Endothelial cell of umbilical vein (primary cell): ENCODE results near the gene CLIP1.
"Not testable (repeated sequence)": the region's sequence is repeated elsewhere in the genome, so short reads cannot be mapped to it uniquely, and the experiment has no call there.

Experiments used
- CTCF ChIP-seq, 2 donors: IDR thresholded peaks; 1 replicate in 1 of 2; 2 replicates in 1 of 2; pipeline ENCODE4 v1.5.1; 2011; ENCODE audit warnings: low read length in 2 of 2, mild to moderate bottlenecking in 2 of 2, moderate library complexity in 2 of 2, control low read depth in 1 of 2, inconsistent platforms in 1 of 2, low read depth in 1 of 2; ENCODE audit not compliant: insufficient read depth in 1 of 2; ENCODE audit errors: extremely low read depth in 1 of 2
- EZH2 ChIP-seq: IDR thresholded peaks from 2 replicates; pipeline ENCODE4 v1.6.1; 2012; ENCODE audit warnings: borderline replicate concordance, low read depth, mild to moderate bottlenecking, moderate library complexity, low read length, inconsistent platforms; ENCODE audit not compliant: severe bottlenecking
- FOS ChIP-seq: IDR thresholded peaks from 2 replicates; pipeline ENCODE4 v1.6.1; 2011; ENCODE audit warnings: mild to moderate bottlenecking, low read length, moderate library complexity, borderline replicate concordance; ENCODE audit not compliant: insufficient read depth
- GATA2 ChIP-seq: IDR thresholded peaks from 2 replicates; pipeline ENCODE4 v1.7.0; 2011; ENCODE audit warnings: low read depth, mild to moderate bottlenecking, moderate library complexity, mixed read lengths, low read length; ENCODE audit not compliant: insufficient read length, insufficient read depth
- JUN ChIP-seq: IDR thresholded peaks from 2 replicates; pipeline ENCODE4 v1.6.1; 2011; ENCODE audit warnings: borderline replicate concordance, low read depth; ENCODE audit not compliant: insufficient read length, insufficient read depth
- MAX ChIP-seq: IDR thresholded peaks from 2 replicates; pipeline ENCODE4 v1.6.1; 2011; ENCODE audit not compliant: insufficient read depth, insufficient read length
- MYC ChIP-seq: IDR thresholded peaks from one replicate; pipeline ENCODE4 v1.6.1; 2011; ENCODE audit warnings: mild to moderate bottlenecking, low read depth, low read length
- POLR2A ChIP-seq: IDR thresholded peaks from 2 replicates; pipeline ENCODE4 v1.6.1; 2012; ENCODE audit warnings: low read depth, mild to moderate bottlenecking, control low read depth, low read length
- POLR2AphosphoS5 ChIP-seq: IDR thresholded peaks from 2 replicates; pipeline ENCODE4 v1.6.1; 2012; ENCODE audit warnings: low read depth, mild to moderate bottlenecking, control low read depth, low read length, moderate library complexity; ENCODE audit not compliant: insufficient read depth

GRCh38 chr12:122357536-122357935 is 64.9 kb downstream of the CLIP1 start:
- TF ChIP-seq CTCF (IDR thresholded peaks at IDR 0.05; ENCODE audit: extremely low read depth in 1 of 2, insufficient read depth in 1 of 2, low read depth in 1 of 2, low read length in 2 of 2); POLR2A; JUN; FOS; POLR2AphosphoS5; MYC; MAX; GATA2; EZH2: not testable (repeated sequence)
